Adipose tissue (tissue), 3 donors: ENCODE results near the gene MSI1. TPM values are rescaled to one million over a fixed set of nuclear protein-coding genes. Genes with fewer than 3 reads are reported as not detected.

Experiments
- H3K27ac ChIP-seq: one replicate; pipeline ENCODE4 v1.5.1; 2013; ENCODE audit warnings: low read depth, low read length
- WGBS, 3 donors: extraction: QIAGEN DNeasy Blood & Tissue Kit; methylation state at CpG; one replicate each; pipeline ENCODE4 v1.1.7; 2013; 5-methylcytosine and 5-hydroxymethylcytosine counted together
- polyA plus RNA-seq, 3 donors: library from polyadenylated mRNA; stranded (reverse); fragments of 200-250 nt; gene quantifications; one replicate each; pipeline ENCODE4 v1.2.3, GENCODE V29; 2013
- donor health status: healthy with polysubstance abuse.
- donor health status: Bipolar disorder and iron deficiency.
- donor health status: healthy.

Gene MSI1
- polyA plus RNA-seq, 3 donors = 0.45 to 1.1 TPM; not detected in 1

DNA sequence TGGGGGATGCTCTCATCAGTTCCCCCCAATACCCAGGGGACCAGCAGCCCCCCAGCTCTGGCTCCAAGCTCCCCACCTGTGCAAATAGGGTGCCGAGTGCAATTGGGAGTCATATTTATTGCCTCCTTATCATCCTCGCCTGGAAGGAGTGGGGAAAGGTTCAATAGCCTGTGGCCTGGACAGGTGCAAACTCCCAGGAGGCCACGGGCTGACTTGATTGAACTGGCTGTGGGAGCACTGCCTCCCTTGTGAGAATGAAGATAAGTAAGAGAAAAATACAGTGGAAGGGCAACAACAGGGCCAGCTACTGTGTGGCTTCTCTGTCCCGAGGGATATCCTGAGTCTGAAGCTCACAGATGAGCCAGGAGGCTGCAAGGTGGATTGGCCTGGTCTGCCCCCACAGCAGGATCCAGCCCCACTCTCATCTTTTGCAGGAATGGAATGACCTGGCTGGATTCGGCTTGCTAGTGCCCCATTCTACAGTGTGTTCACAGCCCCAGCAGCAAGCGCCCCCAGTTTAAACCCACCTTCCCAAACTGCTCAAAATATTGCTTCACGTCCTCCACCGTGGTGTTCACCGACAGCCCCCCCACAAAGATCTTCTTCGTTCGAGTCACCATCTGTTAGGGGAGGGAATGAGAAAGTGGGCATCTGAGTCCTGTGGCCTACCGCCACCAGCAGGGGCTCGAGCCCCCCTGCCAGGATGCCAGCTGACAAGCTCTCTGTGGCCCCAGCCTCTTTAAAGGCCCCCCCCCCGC is 6.3 kb downstream of the MSI1 start:
- H3K27ac ChIP-seq = no peak overlapping the region
- WGBS, 3 donors = 57 to 87% (median 84%) methylated on average over 14 of the region's 14 CpGs

DNA sequence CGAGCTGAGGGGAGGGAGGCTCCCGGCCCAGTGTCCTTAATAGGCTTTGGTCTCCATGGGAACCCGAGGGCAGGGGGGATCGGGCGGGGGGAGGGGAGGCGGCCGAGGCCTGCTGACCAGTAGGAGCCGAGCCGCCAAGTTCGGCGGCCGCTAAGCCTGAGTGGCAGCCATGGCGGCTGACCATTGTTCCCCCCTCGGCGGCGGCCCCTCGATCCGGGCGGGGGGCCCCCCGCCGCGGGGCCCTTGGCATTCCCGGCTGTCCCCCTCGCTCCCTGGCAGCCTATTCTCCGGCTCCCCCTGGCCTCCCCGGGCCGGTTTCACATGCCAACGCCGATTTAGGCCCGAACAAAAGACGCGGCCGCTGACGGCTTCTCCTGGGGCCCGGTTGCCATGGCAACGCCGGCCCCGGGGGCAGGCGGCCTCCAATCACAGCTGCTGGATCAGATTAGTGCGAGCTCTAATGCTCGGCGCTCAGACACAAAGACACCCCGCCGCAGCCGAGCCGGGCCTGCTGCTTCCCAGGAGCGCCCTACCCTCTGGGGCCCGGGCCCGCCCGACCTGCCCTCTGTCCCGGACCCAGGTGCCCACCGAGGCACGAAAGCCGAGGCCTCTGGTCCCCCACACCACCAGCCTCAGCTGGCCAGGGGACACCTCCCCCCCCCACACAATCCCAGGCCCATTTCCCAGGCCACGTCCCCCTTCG is 7.3 kb downstream of the MSI1 start:
- 10 to 34% (median 11%) methylated on average over 43 to 56 of the region's 56 CpGs for WGBS, 3 donors
- no peak overlapping the region for H3K27ac ChIP-seq

GRCh38 chr12:120359128-120359527 is 9.8 kb downstream of the MSI1 start:
- H3K27ac ChIP-seq = no peak overlapping the region
- WGBS, 3 donors = 94 to 100% (median 100%) methylated on average over 1 of the region's 1 CpG

DNA sequence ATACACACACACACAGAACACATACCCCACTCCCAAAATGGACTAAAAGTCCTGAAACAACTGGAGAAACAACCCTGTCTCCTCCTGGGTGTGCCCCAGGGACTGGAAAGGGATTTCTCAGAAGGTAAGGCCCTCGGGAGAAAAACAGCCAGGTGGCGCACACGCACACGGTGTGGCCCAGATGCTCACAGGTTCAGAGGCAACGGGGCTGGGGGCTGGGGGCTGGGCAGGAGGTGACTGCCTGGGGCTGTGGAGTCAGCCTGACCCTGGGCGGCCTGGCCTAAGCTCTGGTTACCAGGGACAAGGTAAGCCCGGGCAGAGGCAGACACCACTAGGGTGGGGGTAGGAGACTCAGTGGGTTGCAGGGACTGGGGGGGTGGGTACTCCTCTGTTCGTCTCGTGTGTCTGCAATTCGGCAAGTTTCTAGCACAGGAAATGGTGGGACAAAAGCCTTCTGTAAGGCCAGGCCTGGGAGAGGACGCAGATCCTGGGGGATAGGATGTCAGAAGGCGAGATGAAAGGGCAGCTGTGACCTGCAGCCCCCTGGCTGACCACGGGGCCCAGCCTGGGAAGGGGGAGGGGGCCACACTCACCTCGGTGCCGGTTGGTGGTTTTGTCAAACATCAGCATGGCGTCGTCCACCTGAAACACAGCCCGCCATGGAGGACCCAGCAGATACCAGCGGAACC is 10.4 kb downstream of the MSI1 start:
- whole genome bisulfite sequencing, 3 donors = 60 to 68% (median 66%) methylated on average over 19 of the region's 19 CpGs
- H3K27ac ChIP-seq = no peak overlapping the region

DNA sequence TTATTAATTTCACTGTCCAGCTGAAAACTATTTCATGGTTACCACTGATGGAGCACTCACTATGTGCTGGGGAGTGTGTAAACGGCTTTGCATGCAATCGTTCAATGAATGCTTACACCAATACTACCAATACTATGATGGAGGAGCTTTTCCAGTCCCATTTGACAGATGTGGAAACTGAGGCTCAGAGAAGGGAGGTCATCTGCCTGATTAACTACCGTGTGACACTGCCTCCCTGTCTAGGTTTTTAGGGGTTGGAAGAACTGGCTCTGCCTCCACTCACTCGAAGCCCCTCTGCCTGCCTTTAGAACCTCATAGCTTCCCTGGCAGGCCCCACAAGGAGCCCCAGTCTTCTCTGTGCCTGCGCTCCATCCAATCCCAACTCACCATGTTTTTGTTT is 11.9 kb downstream of the MSI1 start:
- WGBS, 3 donors = 82 to 83% (median 82%) methylated on average over 5 of the region's 5 CpGs
- no peak overlapping the region for H3K27ac ChIP-seq

DNA sequence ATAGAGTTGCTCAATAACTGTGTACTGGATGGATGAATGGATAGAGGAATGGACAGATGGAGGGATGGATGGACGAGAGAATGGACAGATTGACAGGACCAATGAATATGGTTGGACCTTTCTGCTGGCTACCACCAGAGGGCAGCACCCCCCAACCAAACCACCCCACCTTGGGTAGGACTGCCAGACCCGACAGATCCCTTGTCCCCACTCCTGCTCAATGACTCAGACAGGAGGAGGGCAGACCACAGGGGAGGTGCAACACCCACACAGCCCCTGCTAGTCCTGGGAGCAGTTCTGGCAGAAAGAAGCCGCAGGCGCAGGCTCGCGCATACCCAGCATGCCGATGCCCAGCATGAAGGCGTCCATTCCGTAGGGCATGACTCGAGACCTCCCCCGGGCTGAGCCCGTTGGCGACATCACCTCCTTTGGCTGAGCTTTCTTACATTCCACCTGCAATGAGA is 12.4 kb downstream of the MSI1 start:
- 55 to 60% (median 55%) methylated on average over 13 of the region's 13 CpGs for WGBS, 3 donors

DNA sequence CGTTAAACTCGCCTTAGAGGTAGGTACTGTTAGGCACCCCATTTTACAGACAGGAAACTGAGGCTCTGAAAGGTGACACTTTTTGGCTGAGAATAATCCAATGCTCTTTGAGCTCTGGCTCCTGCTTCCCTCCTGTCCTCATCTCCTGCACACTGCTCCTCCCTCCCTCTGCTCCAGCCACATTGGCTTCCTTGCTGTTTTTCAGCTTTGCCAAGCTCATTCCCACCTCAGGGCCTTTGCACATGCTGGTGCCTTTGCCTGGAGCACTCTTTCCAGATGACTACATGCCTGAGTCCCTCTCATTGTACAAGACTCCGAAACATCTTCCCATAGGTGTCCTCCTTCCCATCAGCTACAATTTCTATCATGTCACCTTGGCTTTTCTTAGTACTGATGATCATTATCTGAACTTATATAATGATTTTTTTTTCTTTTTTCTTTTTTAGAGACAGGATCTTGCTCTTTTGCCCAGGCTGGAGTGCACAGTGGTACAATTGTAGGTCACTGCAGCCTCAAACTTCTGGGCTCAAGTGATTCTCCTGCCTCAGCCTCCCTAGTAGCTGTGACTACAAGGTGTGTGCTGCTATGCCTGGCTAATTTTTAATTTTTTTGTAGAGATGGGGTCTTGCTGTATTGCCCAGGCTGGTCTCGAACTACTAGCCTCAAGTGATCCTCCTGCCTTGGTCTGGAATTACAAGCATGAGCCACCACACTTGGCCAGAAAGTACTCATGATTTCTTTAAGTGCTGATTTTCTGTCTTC is 15.2 kb downstream of the MSI1 start:
- WGBS, 3 donors = 91 to 99% (median 92%) methylated on average over 4 of the region's 4 CpGs
- H3K27ac ChIP-seq = no peak overlapping the region

More for the DNA sequence above, 12.4 kb downstream of the MSI1 start:
- H3K27ac ChIP-seq = no peak overlapping the region

- WGBS, 3 donors = 92 to 97% (median 92%) methylated on average over 6 of the region's 6 CpGs
- no peak overlapping the region for H3K27ac ChIP-seq
Observed at GRCh38 chr12:120353136-120353535, 15.8 kb downstream of the MSI1 start.

DNA sequence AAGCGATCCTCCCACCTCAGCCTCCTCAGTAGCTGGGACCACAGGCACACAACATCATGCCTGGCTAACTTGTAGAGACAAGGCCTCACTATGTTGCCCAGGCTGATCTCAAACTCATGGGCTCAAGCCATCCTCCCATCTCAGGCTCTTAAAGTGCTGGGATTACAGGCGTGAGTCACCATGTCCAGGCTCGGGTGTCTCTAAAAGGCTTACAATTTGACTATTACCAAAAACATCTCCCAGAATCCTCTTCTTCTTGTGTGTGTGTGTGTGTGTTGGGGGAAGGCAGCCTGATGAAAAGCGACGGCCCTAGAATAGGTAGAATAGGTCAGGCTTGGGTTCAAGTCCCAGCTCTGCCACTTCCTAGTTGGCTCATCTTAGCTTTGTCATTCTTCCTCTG is 16.8 kb downstream of the MSI1 start:
- WGBS, 3 donors = 68 to 88% (median 69%) methylated on average over 5 of the region's 5 CpGs
- no peak overlapping the region for H3K27ac ChIP-seq

DNA sequence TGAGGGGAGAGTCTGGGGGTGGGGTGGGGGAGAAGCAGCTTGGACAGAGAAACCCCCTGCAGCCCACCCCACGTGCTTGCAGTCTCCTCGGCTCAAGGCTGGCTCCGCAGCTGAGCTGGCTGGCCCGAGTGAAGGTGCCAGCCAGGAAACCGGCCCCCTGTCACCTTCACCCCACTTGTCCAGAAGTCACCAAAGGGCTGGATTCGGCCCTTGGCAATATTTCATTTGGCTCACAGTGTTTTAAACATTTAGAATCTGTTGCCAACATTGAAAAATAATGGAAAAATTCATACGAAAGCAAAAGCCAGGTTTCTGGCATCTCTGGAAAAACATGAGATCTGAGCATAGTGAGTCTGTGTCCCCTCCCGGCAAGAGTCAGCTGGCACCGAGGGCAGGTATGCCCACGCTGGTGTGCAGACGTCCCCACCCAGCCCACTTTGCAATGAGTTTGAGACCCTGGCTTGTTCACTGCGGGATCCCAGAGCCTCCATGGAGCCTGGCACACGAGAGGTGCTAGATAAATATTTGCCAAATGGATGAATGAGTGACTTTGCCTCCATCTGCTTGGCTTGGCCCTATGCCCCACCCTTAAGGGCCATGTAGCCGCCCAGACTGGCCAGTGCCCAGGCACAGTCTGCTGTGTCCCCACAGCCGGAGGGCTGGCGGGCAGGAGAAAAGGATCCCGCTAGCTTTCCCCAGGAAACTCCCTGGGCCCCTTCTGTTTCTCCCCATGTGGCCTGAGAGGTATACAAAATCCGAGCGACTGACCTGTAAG is 18.2 kb downstream of the MSI1 start:
- H3K27ac ChIP-seq = no peak overlapping the region
- 31 to 76% (median 63%) methylated on average over 19 of the region's 19 CpGs for WGBS, 3 donors

DNA sequence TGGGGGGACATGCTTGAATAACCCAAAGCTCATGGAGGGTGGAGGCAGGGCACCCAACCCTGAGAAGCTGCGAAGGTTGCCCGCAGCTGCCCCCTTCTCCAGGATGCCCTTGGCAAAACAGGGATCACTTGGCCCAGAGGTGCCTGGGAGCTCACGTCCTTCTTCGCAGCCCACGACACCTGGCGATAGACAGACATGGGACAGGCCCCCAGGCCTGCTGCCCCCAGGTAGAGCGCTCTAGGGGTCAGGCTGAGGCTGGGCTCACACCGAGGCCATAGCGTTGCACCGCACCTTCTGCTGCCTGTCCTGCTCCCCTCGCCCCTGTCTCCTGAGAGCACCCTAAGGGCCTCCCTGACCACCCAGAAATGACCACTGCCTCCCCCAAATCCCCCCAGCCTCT is 21.2 kb downstream of the MSI1 start:
- WGBS, 3 donors = 96 to 97% (median 96%) methylated on average over 11 of the region's 11 CpGs
- H3K27ac ChIP-seq = no peak overlapping the region

- 93 to 96% (median 94%) methylated on average over 7 of the region's 7 CpGs for WGBS, 3 donors
- H3K27ac ChIP-seq = no peak overlapping the region
Observed at GRCh38 chr12:120346681-120347080, 22.3 kb downstream of the MSI1 start.

DNA sequence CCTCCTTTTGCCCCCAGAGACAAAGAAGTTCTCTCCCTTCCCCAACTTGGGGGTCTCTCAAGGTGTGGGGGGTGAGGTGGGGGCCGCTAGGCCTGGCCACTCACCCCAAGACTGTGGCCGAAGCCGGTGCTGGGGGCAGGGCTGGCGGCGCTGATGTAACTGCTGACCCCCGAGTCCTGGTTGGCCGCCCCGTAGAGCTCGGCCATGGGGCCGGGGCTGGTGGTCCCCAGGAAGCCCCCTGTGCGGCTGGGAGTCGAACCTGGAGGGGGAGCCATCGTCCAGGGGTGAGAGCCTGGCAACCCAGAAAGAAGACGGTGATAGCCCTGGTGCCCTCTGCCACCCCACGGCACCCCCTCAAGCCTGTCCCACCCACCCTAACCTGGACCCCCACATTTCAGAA is 22.9 kb downstream of the MSI1 start:
- H3K27ac ChIP-seq = no peak overlapping the region
- 92 to 95% (median 93%) methylated on average over 14 to 15 of the region's 15 CpGs for WGBS, 3 donors

- 86 to 92% (median 90%) methylated on average over 8 of the region's 8 CpGs for WGBS, 3 donors
- no peak overlapping the region for H3K27ac ChIP-seq
Observed at GRCh38 chr12:120343692-120344091, 25.3 kb downstream of the MSI1 start.

GRCh38 chr12:120343039-120343537 is 25.9 kb downstream of the MSI1 start:
- no peak overlapping the region for H3K27ac ChIP-seq
- 66 to 79% (median 70%) methylated on average over 10 of the region's 10 CpGs for WGBS, 3 donors

GRCh38 chr12:120342175-120343038 is 26.6 kb downstream of the MSI1 start:
- 59 to 65% (median 61%) methylated on average over 28 to 30 of the region's 30 CpGs for WGBS, 3 donors
- no peak overlapping the region for H3K27ac ChIP-seq

DNA sequence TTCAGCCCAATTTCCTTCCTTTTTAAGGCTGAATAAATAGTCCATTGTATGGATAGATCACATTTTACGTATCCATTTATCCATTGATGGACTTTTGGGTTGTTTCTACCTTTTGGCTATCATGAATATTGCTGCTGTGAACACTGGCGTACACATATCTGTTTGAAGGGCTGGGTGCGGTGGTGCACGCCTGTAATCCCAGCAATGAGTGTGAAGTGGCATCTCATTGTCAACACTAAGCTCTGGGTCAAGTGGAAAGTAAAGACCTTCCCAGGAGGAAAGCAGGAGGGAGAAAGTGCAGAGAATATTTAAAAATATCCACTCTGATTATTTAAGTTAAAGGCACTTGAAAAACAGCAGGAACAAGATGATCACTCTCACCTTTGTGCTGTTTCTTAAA is 29.7 kb downstream of the MSI1 start:
- WGBS, 3 donors = 86 to 91% (median 89%) methylated on average over 4 of the region's 4 CpGs
- no peak overlapping the region for H3K27ac ChIP-seq
